ENCODE measurements around the gene MTCL1.

Gene MTCL1

GRCh38 chr18:8835521-8835953, 130.2 kb downstream of the MTCL1 start:
- DNase-seq (ENCODE audit: low spot score), result no peak

- no peak for DNase-seq (ENCODE audit: low spot score)
Measured at GRCh38 chr18:8839281-8839680, 133.9 kb downstream of the MTCL1 start.

- DNase-seq (ENCODE audit: low spot score), result no peak
Measured at GRCh38 chr18:8841781-8842485, 136.6 kb downstream of the MTCL1 start.

- no peak for DNase-seq (ENCODE audit: low spot score)
Measured at GRCh38 chr18:8842506-8842905, 137.2 kb downstream of the MTCL1 start.

GRCh38 chr18:8843005-8843404, 137.6 kb downstream of the MTCL1 start:
- no peak for DNase-seq (ENCODE audit: low spot score)

GRCh38 chr18:8844721-8845148, 139.4 kb downstream of the MTCL1 start:
- DNase-seq (ENCODE audit: low spot score), result no peak

GRCh38 chr18:8845506-8845905, 140.2 kb downstream of the MTCL1 start:
- DNase-seq (ENCODE audit: low spot score), result no peak

- no peak for DNase-seq (ENCODE audit: low spot score)
Measured at GRCh38 chr18:8847066-8847755, 141.9 kb downstream of the MTCL1 start.

- no peak for DNase-seq (ENCODE audit: low spot score)
Measured at GRCh38 chr18:8847900-8848299, 142.5 kb downstream of the MTCL1 start.

GRCh38 chr18:8848541-8848940, 143.2 kb downstream of the MTCL1 start:
- DNase-seq (ENCODE audit: low spot score), result no peak

- no peak for DNase-seq (ENCODE audit: low spot score)
Measured at GRCh38 chr18:8849696-8850095, 144.3 kb downstream of the MTCL1 start.

- no peak for DNase-seq (ENCODE audit: low spot score)
Measured at GRCh38 chr18:8851659-8852058, 146.3 kb downstream of the MTCL1 start.

- DNase-seq (ENCODE audit: low spot score), result no peak
Measured at GRCh38 chr18:8854550-8854949, 149.2 kb downstream of the MTCL1 start.

GRCh38 chr18:8854962-8855361, 149.6 kb downstream of the MTCL1 start:
- peak; percentile 5 for DNase-seq (ENCODE audit: low spot score)

GRCh38 chr18:8856212-8856611, 150.9 kb downstream of the MTCL1 start:
- DNase-seq (ENCODE audit: low spot score), result no peak

- no peak for DNase-seq (ENCODE audit: low spot score)
Measured at GRCh38 chr18:8856769-8857393, 151.5 kb downstream of the MTCL1 start.

- no peak for DNase-seq (ENCODE audit: low spot score)
Measured at GRCh38 chr18:8857806-8858205, 152.4 kb downstream of the MTCL1 start.

- no peak for DNase-seq (ENCODE audit: low spot score)
Measured at GRCh38 chr18:8858888-8859511, 153.6 kb downstream of the MTCL1 start.

GRCh38 chr18:8860845-8861642, 155.7 kb downstream of the MTCL1 start:
- no peak for DNase-seq (ENCODE audit: low spot score)

- no peak for DNase-seq (ENCODE audit: low spot score)
Measured at GRCh38 chr18:8863427-8863826, 158.1 kb downstream of the MTCL1 start.

- DNase-seq (ENCODE audit: low spot score), result no peak
Measured at GRCh38 chr18:8865934-8866333, 160.6 kb downstream of the MTCL1 start.

- no peak for DNase-seq (ENCODE audit: low spot score)
Measured at GRCh38 chr18:8866679-8867078, 161.3 kb downstream of the MTCL1 start.

Measured in globus pallidus (tissue), 1 donor.